NCI-H510A treated with DMSO at 0.1 percent for 48 hours (cell line): ENCODE data around the gene DCLRE1B.

ENCODE experiments used
- DNase-seq: peaks from one replicate; lab custom pipeline; 2025; lab: John Stamatoyannopoulos, UW

DCLRE1B gene

GRCh38 chr1:113904674-113905434 is at the start of gene DCLRE1B, which contains the start of gene AP4B1:
DCLRE1B (plus strand) TSS chr1:113905326; CDS start chr1:113905587, 261 bp downstream.
AP4B1 (minus strand) TSS chr1:113904799; CDS start chr1:113904717, 82 bp downstream.
- DNase-seq, result peak; percentile 100

GRCh38 chr1:113855630-113856400 is 49.3 kb upstream of the DCLRE1B start:
- DNase-seq, result no peak

- no peak for DNase-seq
These were observed 48.7 kb upstream of the DCLRE1B start for GRCh38 chr1:113856401-113856790.

- DNase-seq, result no peak
These were observed 47.4 kb upstream of the DCLRE1B start for GRCh38 chr1:113857776-113858175.

GRCh38 chr1:113858418-113858817 is 46.7 kb upstream of the DCLRE1B start:
- DNase-seq, result no peak

- DNase-seq, result no peak
These were observed 46.1 kb upstream of the DCLRE1B start for GRCh38 chr1:113858982-113859381.

- DNase-seq, result no peak
These were observed 45.5 kb upstream of the DCLRE1B start for GRCh38 chr1:113859478-113860175.

- DNase-seq, result no peak
These were observed 44.2 kb upstream of the DCLRE1B start for GRCh38 chr1:113860891-113861290.

- no peak for DNase-seq
These were observed 43.5 kb upstream of the DCLRE1B start for GRCh38 chr1:113861641-113862040.

- DNase-seq, result no peak
These were observed 36.6 kb upstream of the DCLRE1B start for GRCh38 chr1:113868387-113869083.

- no peak for DNase-seq
These were observed 34.3 kb upstream of the DCLRE1B start for GRCh38 chr1:113870778-113871177.

- DNase-seq, result no peak
These were observed 33.5 kb upstream of the DCLRE1B start, which contains the start of gene PTPN22 for GRCh38 chr1:113871597-113872113. PTPN22 (minus strand) TSS chr1:113871712.

GRCh38 chr1:113872219-113872935 is 32.7 kb upstream of the DCLRE1B start:
- no peak for DNase-seq

GRCh38 chr1:113874012-113874879 is 30.9 kb upstream of the DCLRE1B start:
- no peak for DNase-seq

GRCh38 chr1:113875714-113876113 is 29.4 kb upstream of the DCLRE1B start:
- DNase-seq, result no peak

GRCh38 chr1:113876176-113876575 is 28.9 kb upstream of the DCLRE1B start:
- no peak for DNase-seq

GRCh38 chr1:113879739-113880038 is 25.4 kb upstream of the DCLRE1B start:
- DNase-seq, result no peak

- DNase-seq, result no peak
These were observed 23.5 kb upstream of the DCLRE1B start for GRCh38 chr1:113881661-113882060.

GRCh38 chr1:113886417-113887401 is 18.4 kb upstream of the DCLRE1B start:
- DNase-seq, result no peak
